ENCODE data around the gene TP73.

The TP73 gene

GRCh38 chr1:3749512-3749911, 97.2 kb downstream of the TP73 start:
- H3K9me3 ChIP-seq (ENCODE audit: control insufficient read depth in 2 of 2, low read length in 2 of 2) = no peaks in the 10 kb centered on the region
- no peaks in the 10 kb centered on the region for H3K36me3 ChIP-seq (ENCODE audit: control insufficient read depth in 2 of 2, insufficient read depth in 2 of 2, low read length in 2 of 2)
- no peak overlapping the region for H3K4me3 ChIP-seq (ENCODE audit: low read length in 2 of 2)
- peaks cover 5 to 9% of the 10 kb centered on the region in 2 donors for H3K4me1 ChIP-seq (ENCODE audit: control insufficient read depth in 2 of 2, insufficient read depth in 2 of 2, low read length in 2 of 2)
- H3K27ac ChIP-seq (ENCODE audit: low read depth in 2 of 2, low read length in 2 of 2) = no peak overlapping the region
- H3K27me3 ChIP-seq (ENCODE audit: control insufficient read depth in 2 of 2, insufficient read depth in 2 of 2, low read length in 2 of 2) = no peaks in the 10 kb centered on the region
- H3K9ac ChIP-seq (ENCODE audit: low read depth in 1 of 2, low read length in 2 of 2) = no peak overlapping the region

DNA sequence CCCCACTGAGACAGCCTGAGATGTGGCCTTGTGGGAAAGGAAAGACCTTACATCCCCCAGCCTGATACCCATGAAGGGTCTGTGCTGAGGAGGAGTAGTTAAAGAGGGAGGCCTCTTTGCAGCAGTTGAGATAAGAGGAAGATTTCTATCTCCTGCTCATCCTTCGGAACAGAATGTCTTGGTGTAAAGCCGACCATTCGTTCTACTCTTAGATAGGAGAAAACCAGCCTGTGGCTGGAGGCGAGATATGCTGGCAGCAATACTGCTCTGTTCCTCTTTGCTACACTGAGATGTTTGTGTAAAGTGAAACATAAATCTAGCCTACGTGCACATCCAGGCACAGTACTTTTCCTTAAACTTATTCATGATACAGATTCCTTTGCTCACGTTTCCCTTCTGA, 98.4 kb downstream of the TP73 start:
- H3K9me3 ChIP-seq (ENCODE audit: control insufficient read depth in 2 of 2, low read length in 2 of 2) = no peaks in the 10 kb centered on the region
- H3K4me3 ChIP-seq (ENCODE audit: low read length in 2 of 2) = no peak overlapping the region
- H3K36me3 ChIP-seq (ENCODE audit: control insufficient read depth in 2 of 2, insufficient read depth in 2 of 2, low read length in 2 of 2) = no peaks in the 10 kb centered on the region
- H3K9ac ChIP-seq (ENCODE audit: low read depth in 1 of 2, low read length in 2 of 2) = no peak overlapping the region
- peaks cover 5 to 9% of the 10 kb centered on the region in 2 donors for H3K4me1 ChIP-seq (ENCODE audit: control insufficient read depth in 2 of 2, insufficient read depth in 2 of 2, low read length in 2 of 2)
- H3K27ac ChIP-seq (ENCODE audit: low read depth in 2 of 2, low read length in 2 of 2) = no peak overlapping the region
- H3K27me3 ChIP-seq (ENCODE audit: control insufficient read depth in 2 of 2, insufficient read depth in 2 of 2, low read length in 2 of 2) = no peaks in the 10 kb centered on the region

DNA sequence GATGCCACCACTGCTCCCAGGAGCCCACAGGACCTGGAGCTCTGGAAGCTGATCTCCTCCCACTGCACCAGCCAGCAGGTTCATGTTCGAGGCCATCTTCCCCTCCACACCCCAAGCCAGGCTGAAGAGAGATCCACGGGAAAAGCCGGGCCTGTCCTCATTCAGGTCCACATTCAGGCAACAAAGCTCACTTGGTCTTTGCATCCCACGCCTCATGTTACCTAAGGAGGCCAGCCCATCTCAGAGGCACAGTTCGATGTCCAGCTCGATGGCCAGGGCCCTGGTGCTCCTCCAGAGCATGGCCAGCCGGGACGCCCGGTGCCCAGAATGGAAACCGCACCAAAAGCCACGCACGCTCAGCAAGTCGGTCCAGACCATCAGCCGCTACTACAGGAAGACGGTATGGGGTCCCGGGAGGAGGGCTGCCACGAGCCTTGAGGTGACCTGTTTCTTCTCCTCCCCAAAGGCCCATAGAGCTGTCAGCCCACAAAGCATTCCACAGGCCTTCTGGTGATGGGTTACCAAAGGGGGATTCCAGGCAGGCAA, 100.2 kb downstream of the TP73 start, which contains the start of gene CCDC27:
Gene CCDC27, plus strand, starts transcription at position 51 of the 546 bp plus-strand sequence. Its CDS starts 32 bp downstream, at position 83.
- no peak within 1 kb of the TSS for H3K4me3 ChIP-seq (ENCODE audit: low read length in 2 of 2)

GRCh38 chr1:3753656-3754454, 101.5 kb downstream of the TP73 start:
- no peaks in the 10 kb centered on the region for H3K36me3 ChIP-seq (ENCODE audit: control insufficient read depth in 2 of 2, insufficient read depth in 2 of 2, low read length in 2 of 2)
- no peak overlapping the region for H3K9ac ChIP-seq (ENCODE audit: low read depth in 1 of 2, low read length in 2 of 2)
- no peaks in the 10 kb centered on the region for H3K4me1 ChIP-seq (ENCODE audit: control insufficient read depth in 2 of 2, insufficient read depth in 2 of 2, low read length in 2 of 2)
- H3K9me3 ChIP-seq (ENCODE audit: control insufficient read depth in 2 of 2, low read length in 2 of 2) = no peaks in the 10 kb centered on the region
- no peak overlapping the region for H3K27ac ChIP-seq (ENCODE audit: low read depth in 2 of 2, low read length in 2 of 2)
- no peak overlapping the region for H3K4me3 ChIP-seq (ENCODE audit: low read length in 2 of 2)
- no peaks in the 10 kb centered on the region for H3K27me3 ChIP-seq (ENCODE audit: control insufficient read depth in 2 of 2, insufficient read depth in 2 of 2, low read length in 2 of 2)

More for the DNA sequence above, 100.2 kb downstream of the TP73 start, which contains the start of gene CCDC27:
- Histone ChIP-seq H3K27me3 (ENCODE audit: control insufficient read depth in 2 of 2, insufficient read depth in 2 of 2, low read length in 2 of 2) (no peaks in the 10 kb centered on the region), H3K9me3 (ENCODE audit: control insufficient read depth in 2 of 2, low read length in 2 of 2) (no peaks in the 10 kb centered on the region), H3K36me3 (ENCODE audit: control insufficient read depth in 2 of 2, insufficient read depth in 2 of 2, low read length in 2 of 2) (no peaks in the 10 kb centered on the region), H3K4me1 (ENCODE audit: control insufficient read depth in 2 of 2, insufficient read depth in 2 of 2, low read length in 2 of 2) (peaks cover 5% of the 10 kb centered on the region in 2 donors), H3K9ac (ENCODE audit: low read depth in 1 of 2, low read length in 2 of 2) (no peak within 1 kb of the TSS), H3K27ac (ENCODE audit: low read depth in 2 of 2, low read length in 2 of 2) (no peak within 1 kb of the TSS)

GRCh38 chr1:3756394-3756793, 104.1 kb downstream of the TP73 start:
- Histone ChIP-seq H3K9ac (ENCODE audit: low read depth in 1 of 2, low read length in 2 of 2) (no peak overlapping the region), H3K9me3 (ENCODE audit: control insufficient read depth in 2 of 2, low read length in 2 of 2) (no peaks in the 10 kb centered on the region), H3K36me3 (ENCODE audit: control insufficient read depth in 2 of 2, insufficient read depth in 2 of 2, low read length in 2 of 2) (no peaks in the 10 kb centered on the region), H3K27me3 (ENCODE audit: control insufficient read depth in 2 of 2, insufficient read depth in 2 of 2, low read length in 2 of 2) (peaks cover 0 to 3% of the 10 kb centered on the region in 2 donors), H3K4me1 (ENCODE audit: control insufficient read depth in 2 of 2, insufficient read depth in 2 of 2, low read length in 2 of 2) (no peaks in the 10 kb centered on the region), H3K27ac (ENCODE audit: low read depth in 2 of 2, low read length in 2 of 2) (no peak overlapping the region), H3K4me3 (ENCODE audit: low read length in 2 of 2) (no peak overlapping the region)

DNA sequence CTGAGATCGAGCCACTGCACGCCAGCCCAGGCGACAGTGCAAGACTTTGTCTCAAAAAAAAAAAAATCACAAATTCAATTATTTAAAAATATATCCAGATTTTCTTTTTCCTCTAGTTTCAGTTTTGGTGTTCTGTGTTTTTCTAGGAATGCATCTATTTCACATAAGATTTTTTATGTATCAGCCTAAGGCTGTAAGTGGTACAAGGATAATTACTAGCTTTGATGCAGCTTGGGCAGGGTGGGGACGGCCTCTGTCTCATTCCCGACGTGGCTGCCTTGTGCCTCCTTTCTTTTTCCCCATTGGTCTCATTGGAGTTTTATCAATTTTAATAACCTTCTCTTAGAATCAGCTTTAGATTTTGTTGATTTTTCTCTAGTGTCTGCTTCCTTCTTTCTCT, 106.8 kb downstream of the TP73 start:
- H3K36me3 ChIP-seq (ENCODE audit: control insufficient read depth in 2 of 2, insufficient read depth in 2 of 2, low read length in 2 of 2) = no peaks in the 10 kb centered on the region
- H3K4me1 ChIP-seq (ENCODE audit: control insufficient read depth in 2 of 2, insufficient read depth in 2 of 2, low read length in 2 of 2) = no peaks in the 10 kb centered on the region
- H3K4me3 ChIP-seq (ENCODE audit: low read length in 2 of 2) = no peak overlapping the region
- H3K9ac ChIP-seq (ENCODE audit: low read depth in 1 of 2, low read length in 2 of 2) = no peak overlapping the region
- H3K27ac ChIP-seq (ENCODE audit: low read depth in 2 of 2, low read length in 2 of 2) = no peak overlapping the region
- peaks cover 0 to 3% of the 10 kb centered on the region in 2 donors for H3K27me3 ChIP-seq (ENCODE audit: control insufficient read depth in 2 of 2, insufficient read depth in 2 of 2, low read length in 2 of 2)
- H3K9me3 ChIP-seq (ENCODE audit: control insufficient read depth in 2 of 2, low read length in 2 of 2) = no peaks in the 10 kb centered on the region

- H3K9ac ChIP-seq (ENCODE audit: low read depth in 1 of 2, low read length in 2 of 2) = no peak overlapping the region
- no peak overlapping the region for H3K27ac ChIP-seq (ENCODE audit: low read depth in 2 of 2, low read length in 2 of 2)
- no peak overlapping the region for H3K4me3 ChIP-seq (ENCODE audit: low read length in 2 of 2)
- no peaks in the 10 kb centered on the region for H3K4me1 ChIP-seq (ENCODE audit: control insufficient read depth in 2 of 2, insufficient read depth in 2 of 2, low read length in 2 of 2)
- H3K36me3 ChIP-seq (ENCODE audit: control insufficient read depth in 2 of 2, insufficient read depth in 2 of 2, low read length in 2 of 2) = no peaks in the 10 kb centered on the region
- H3K27me3 ChIP-seq (ENCODE audit: control insufficient read depth in 2 of 2, insufficient read depth in 2 of 2, low read length in 2 of 2) = peaks cover 0 to 3% of the 10 kb centered on the region in 2 donors
- no peaks in the 10 kb centered on the region for H3K9me3 ChIP-seq (ENCODE audit: control insufficient read depth in 2 of 2, low read length in 2 of 2)
These were observed 107.5 kb downstream of the TP73 start for GRCh38 chr1:3759796-3760195.

GRCh38 chr1:3761296-3762010, 109.1 kb downstream of the TP73 start:
- H3K36me3 ChIP-seq (ENCODE audit: control insufficient read depth in 2 of 2, insufficient read depth in 2 of 2, low read length in 2 of 2) = no peaks in the 10 kb centered on the region
- no peaks in the 10 kb centered on the region for H3K4me1 ChIP-seq (ENCODE audit: control insufficient read depth in 2 of 2, insufficient read depth in 2 of 2, low read length in 2 of 2)

DNA sequence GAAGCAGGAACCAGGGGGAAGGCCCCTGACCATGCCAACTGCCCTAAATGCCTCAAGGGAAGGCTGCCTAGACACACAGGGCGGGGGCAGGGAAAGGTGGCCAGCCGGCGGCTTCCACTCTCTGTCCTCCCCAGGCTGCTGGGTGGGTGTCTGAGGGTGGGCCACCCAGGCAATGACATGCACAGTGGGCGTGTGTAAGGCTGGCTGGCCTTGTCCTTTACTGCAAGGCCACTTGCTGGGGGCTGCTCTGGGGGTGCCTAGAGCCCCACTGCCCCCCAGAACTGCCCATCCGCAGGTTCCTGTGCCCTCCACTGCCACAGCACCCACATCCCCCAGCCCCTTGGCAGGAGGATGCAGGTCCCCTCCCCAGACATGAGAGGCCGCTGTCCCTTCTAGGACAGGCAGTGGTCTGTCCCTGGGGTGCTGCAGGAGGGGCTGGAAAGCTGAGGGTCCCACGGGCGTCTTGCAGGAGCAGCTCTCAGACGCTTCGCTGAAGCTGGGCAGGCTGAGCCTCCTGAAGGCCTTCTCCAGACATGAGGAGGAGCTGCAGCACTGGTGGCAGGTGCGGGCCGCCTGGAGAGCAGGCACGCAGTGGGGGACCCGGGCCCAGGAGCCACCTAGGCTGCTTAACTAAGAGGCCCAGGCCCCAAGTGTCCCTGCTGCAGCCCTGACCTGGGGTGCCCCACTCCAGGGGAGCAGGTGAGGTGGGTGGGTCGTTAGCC, 110.0 kb downstream of the TP73 start:
- no peak overlapping the region for H3K9ac ChIP-seq (ENCODE audit: low read depth in 1 of 2, low read length in 2 of 2)

More at GRCh38 chr1:3761296-3762010, 109.1 kb downstream of the TP73 start:
- peaks cover 0 to 3% of the 10 kb centered on the region in 2 donors for H3K27me3 ChIP-seq (ENCODE audit: control insufficient read depth in 2 of 2, insufficient read depth in 2 of 2, low read length in 2 of 2)
- no peaks in the 10 kb centered on the region for H3K9me3 ChIP-seq (ENCODE audit: control insufficient read depth in 2 of 2, low read length in 2 of 2)
- no peak overlapping the region for H3K9ac ChIP-seq (ENCODE audit: low read depth in 1 of 2, low read length in 2 of 2)
- H3K27ac ChIP-seq (ENCODE audit: low read depth in 2 of 2, low read length in 2 of 2) = no peak overlapping the region
- no peak overlapping the region for H3K4me3 ChIP-seq (ENCODE audit: low read length in 2 of 2)

More for the DNA sequence above, 110.0 kb downstream of the TP73 start:
- Histone ChIP-seq H3K4me3 (ENCODE audit: low read length in 2 of 2) (no peak overlapping the region), H3K27ac (ENCODE audit: low read depth in 2 of 2, low read length in 2 of 2) (no peak overlapping the region), H3K36me3 (ENCODE audit: control insufficient read depth in 2 of 2, insufficient read depth in 2 of 2, low read length in 2 of 2) (no peaks in the 10 kb centered on the region), H3K9me3 (ENCODE audit: control insufficient read depth in 2 of 2, low read length in 2 of 2) (no peaks in the 10 kb centered on the region), H3K4me1 (ENCODE audit: control insufficient read depth in 2 of 2, insufficient read depth in 2 of 2, low read length in 2 of 2) (no peaks in the 10 kb centered on the region), H3K27me3 (ENCODE audit: control insufficient read depth in 2 of 2, insufficient read depth in 2 of 2, low read length in 2 of 2) (peaks cover 0 to 3% of the 10 kb centered on the region in 2 donors)

All from mucosa of rectum (tissue), 2 donors.